ENCODE results near the gene DPM1. TPM values are rescaled to one million over a fixed set of nuclear protein-coding genes. Genes with fewer than 3 reads are reported as not detected.
A peak's percentile ranks its signal among the peaks of the same experiment; 100 is the strongest.

Gene DPM1
- 153 and 164 TPM in 2 replicates for total RNA-seq (2014; rRNA removed; shearing (Covaris generic))

- Histone ChIP-seq H3K27ac (peak within 1 kb of the TSS; percentile 98), H3K4me1 (peaks cover 7% of the 10 kb centered on the region; the same call in 1 of the 2 replicates), H3K36me3 (peaks cover 30% of the 10 kb centered on the region), H3K9me3 (replicated peaks) (no peaks in the 10 kb centered on the region), H3K4me3 (peak within 1 kb of the TSS; percentile 91), H3K27me3 (no peaks in the 10 kb centered on the region)
- DNase-seq = peak; percentile 92 to 97
Observed at GRCh38 chr20:50957798-50958614, at the start of gene DPM1. TSS of gene DPM1 (minus strand) at chr20:50958532. CDS start at chr20:50958523, 9 bp downstream.

- H3K27me3 ChIP-seq = no peaks in the 10 kb centered on the region; the same call in 1 of the 2 replicates
- no peaks in the 10 kb centered on the region for H3K4me1 ChIP-seq
- H3K4me3 ChIP-seq = no peak overlapping the region
- H3K36me3 ChIP-seq = no peaks in the 10 kb centered on the region
- no peak overlapping the region for H3K27ac ChIP-seq
- DNase-seq = no peak
- no peaks in the 10 kb centered on the region for H3K9me3 ChIP-seq (replicated peaks)
Observed at GRCh38 chr20:51005214-51005613, 46.9 kb upstream of the DPM1 start.

GRCh38 chr20:51004781-51005180 is 46.4 kb upstream of the DPM1 start:
- Histone ChIP-seq H3K4me1 (no peaks in the 10 kb centered on the region), H3K4me3 (no peak overlapping the region), H3K9me3 (replicated peaks) (no peaks in the 10 kb centered on the region), H3K27ac (no peak overlapping the region), H3K27me3 (peaks cover 2% of the 10 kb centered on the region; the same call in 1 of the 2 replicates), H3K36me3 (no peaks in the 10 kb centered on the region)
- no peak for DNase-seq

GRCh38 chr20:51004305-51004727 is 46.0 kb upstream of the DPM1 start:
- no peak for DNase-seq

GRCh38 chr20:51003753-51004152 is 45.4 kb upstream of the DPM1 start:
- H3K27ac ChIP-seq = no peak overlapping the region
- no peak overlapping the region for H3K4me3 ChIP-seq
- DNase-seq = no peak
- H3K9me3 ChIP-seq (replicated peaks) = no peaks in the 10 kb centered on the region
- no peaks in the 10 kb centered on the region for H3K4me1 ChIP-seq
- no peaks in the 10 kb centered on the region for H3K36me3 ChIP-seq
- H3K27me3 ChIP-seq = peaks cover 4% of the 10 kb centered on the region; the same call in 1 of the 2 replicates

More at GRCh38 chr20:51004305-51004727, 46.0 kb upstream of the DPM1 start:
- peaks cover 2% of the 10 kb centered on the region; the same call in 1 of the 2 replicates for H3K27me3 ChIP-seq
- no peak overlapping the region for H3K4me3 ChIP-seq
- H3K27ac ChIP-seq = no peak overlapping the region
- no peaks in the 10 kb centered on the region for H3K36me3 ChIP-seq
- H3K9me3 ChIP-seq (replicated peaks) = no peaks in the 10 kb centered on the region
- no peaks in the 10 kb centered on the region for H3K4me1 ChIP-seq

- DNase-seq = no peak
Observed at GRCh38 chr20:51002633-51003032, 44.3 kb upstream of the DPM1 start.

GRCh38 chr20:51001430-51002265 is 43.3 kb upstream of the DPM1 start:
- Histone ChIP-seq H3K9me3 (replicated peaks) (no peaks in the 10 kb centered on the region), H3K36me3 (no peaks in the 10 kb centered on the region), H3K4me3 (no peak overlapping the region), H3K27ac (no peak overlapping the region), H3K4me1 (no peaks in the 10 kb centered on the region), H3K27me3 (peaks cover 13% of the 10 kb centered on the region)
- DNase-seq = no peak

More at GRCh38 chr20:51002633-51003032, 44.3 kb upstream of the DPM1 start:
- peaks cover 13% of the 10 kb centered on the region for H3K27me3 ChIP-seq
- no peak overlapping the region for H3K27ac ChIP-seq
- no peaks in the 10 kb centered on the region for H3K9me3 ChIP-seq (replicated peaks)
- H3K4me3 ChIP-seq = no peak overlapping the region
- no peaks in the 10 kb centered on the region for H3K4me1 ChIP-seq
- H3K36me3 ChIP-seq = no peaks in the 10 kb centered on the region

- no peak for DNase-seq
- Histone ChIP-seq H3K4me3 (no peak overlapping the region), H3K4me1 (no peaks in the 10 kb centered on the region), H3K27ac (no peak overlapping the region), H3K9me3 (replicated peaks) (no peaks in the 10 kb centered on the region), H3K27me3 (peaks cover 13% of the 10 kb centered on the region), H3K36me3 (no peaks in the 10 kb centered on the region)
Observed at GRCh38 chr20:50999355-50999754, 41.0 kb upstream of the DPM1 start.

GRCh38 chr20:50996901-50997865 is 38.9 kb upstream of the DPM1 start:
- H3K36me3 ChIP-seq = no peaks in the 10 kb centered on the region
- H3K27ac ChIP-seq = no peak overlapping the region
- H3K9me3 ChIP-seq (replicated peaks) = no peaks in the 10 kb centered on the region
- no peak overlapping the region for H3K4me3 ChIP-seq
- peaks cover 13% of the 10 kb centered on the region for H3K27me3 ChIP-seq
- no peaks in the 10 kb centered on the region for H3K4me1 ChIP-seq
- DNase-seq = no peak

- no peak for DNase-seq
- H3K27me3 ChIP-seq = peaks cover 13% of the 10 kb centered on the region
Observed at GRCh38 chr20:50995506-50995905, 37.2 kb upstream of the DPM1 start.

GRCh38 chr20:50993876-50994275 is 35.5 kb upstream of the DPM1 start:
- Histone ChIP-seq H3K27ac (no peak overlapping the region), H3K9me3 (replicated peaks) (no peaks in the 10 kb centered on the region), H3K27me3 (peaks cover 16% of the 10 kb centered on the region), H3K4me3 (no peak overlapping the region), H3K4me1 (no peaks in the 10 kb centered on the region), H3K36me3 (no peaks in the 10 kb centered on the region)
- DNase-seq = no peak

More at GRCh38 chr20:50995506-50995905, 37.2 kb upstream of the DPM1 start:
- Histone ChIP-seq H3K4me1 (no peaks in the 10 kb centered on the region), H3K9me3 (replicated peaks) (no peaks in the 10 kb centered on the region), H3K27ac (no peak overlapping the region), H3K36me3 (no peaks in the 10 kb centered on the region), H3K4me3 (no peak overlapping the region)

GRCh38 chr20:50992733-50993457 is 34.6 kb upstream of the DPM1 start:
- no peak overlapping the region for H3K27ac ChIP-seq
- H3K36me3 ChIP-seq = no peaks in the 10 kb centered on the region
- H3K4me1 ChIP-seq = no peaks in the 10 kb centered on the region
- H3K9me3 ChIP-seq (replicated peaks) = no peaks in the 10 kb centered on the region
- H3K27me3 ChIP-seq = peaks cover 10% of the 10 kb centered on the region; the same call in 1 of the 2 replicates
- peak; percentile 83 to 92 for DNase-seq
- no peak overlapping the region for H3K4me3 ChIP-seq

GRCh38 chr20:50992336-50992732 is 34.0 kb upstream of the DPM1 start:
- Histone ChIP-seq H3K36me3 (no peaks in the 10 kb centered on the region), H3K27ac (no peak overlapping the region), H3K4me3 (no peak overlapping the region), H3K4me1 (no peaks in the 10 kb centered on the region), H3K9me3 (replicated peaks) (no peaks in the 10 kb centered on the region), H3K27me3 (peaks cover 10% of the 10 kb centered on the region; the same call in 1 of the 2 replicates)
- DNase-seq = no peak
